ENCODE results near the gene MAMDC2. TPM values are rescaled to one million over a fixed set of nuclear protein-coding genes. Genes with fewer than 3 reads are reported as not detected.

The MAMDC2 gene
- total RNA-seq, 1 donor from 2014 or later: 76.7 TPM

DNA sequence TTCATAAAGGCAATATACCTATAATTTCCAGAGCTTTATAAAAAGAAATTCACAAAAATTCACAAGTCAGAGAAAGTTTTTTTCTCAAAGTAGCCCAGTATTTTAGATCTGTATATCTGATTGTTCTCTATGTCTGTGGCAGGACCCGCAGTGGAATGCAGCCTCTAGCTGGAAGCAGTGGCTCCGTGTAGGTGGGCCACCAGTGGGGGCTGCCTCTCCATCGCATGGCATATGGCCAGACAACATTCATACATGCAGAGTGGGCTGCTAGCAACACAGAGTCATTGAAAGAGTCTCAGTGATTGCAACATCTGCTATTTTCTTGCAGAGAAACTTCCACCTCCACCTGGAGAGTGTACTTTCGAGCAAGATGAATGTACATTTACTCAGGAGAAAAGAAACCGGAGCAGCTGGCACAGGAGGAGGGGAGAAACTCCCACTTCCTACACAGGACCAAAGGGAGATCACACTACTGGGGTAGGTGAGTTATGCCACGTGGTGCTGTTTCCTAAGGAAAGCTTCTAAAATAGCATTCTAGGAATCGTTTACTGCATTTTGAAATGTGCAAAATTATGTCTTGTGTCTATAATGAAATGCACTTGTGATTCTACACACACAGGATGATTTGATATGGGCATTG lies 126.6 kb downstream of the MAMDC2 start:
- Mint-ChIP-seq H3K36me3 (ENCODE audit: low read depth) (peaks cover 33% of the 10 kb centered on the region), H3K27me3 (ENCODE audit: low read depth) (no peaks in the 10 kb centered on the region), H3K4me1 (ENCODE audit: low read depth) (peaks cover under 1% of the 10 kb centered on the region), H3K27ac (ENCODE audit: unreplicated experiment) (no peak overlapping the region), H3K4me3 (ENCODE audit: unreplicated experiment) (no peak overlapping the region), H3K9me3 (ENCODE audit: low read depth) (no peaks in the 10 kb centered on the region)
- TF ChIP-seq CTCF (IDR thresholded peaks at IDR 0.05): no peak
- no peak for DNase-seq (ENCODE audit: low spot score)

DNA sequence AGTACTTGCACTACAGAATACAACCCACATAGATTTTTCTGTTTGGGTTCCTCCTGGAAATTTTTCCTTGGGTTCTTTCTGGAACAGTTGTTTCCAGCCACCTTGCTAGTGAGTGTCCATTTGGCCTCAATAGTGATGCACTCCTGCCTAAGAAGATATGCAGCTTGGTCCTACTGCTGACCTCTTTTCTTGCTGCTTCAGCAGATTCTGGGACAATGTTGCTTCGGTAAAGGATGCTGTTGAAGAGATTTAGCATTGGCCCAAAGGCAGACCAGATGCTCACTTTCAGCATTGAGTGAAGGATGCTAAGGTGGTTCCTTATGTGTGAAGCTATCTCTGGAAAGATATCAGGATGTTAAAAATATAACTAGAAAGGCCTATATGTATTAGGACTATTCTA lies 128.9 kb downstream of the MAMDC2 start:
- Mint-ChIP-seq H3K9me3 (ENCODE audit: low read depth) (no peaks in the 10 kb centered on the region), H3K27ac (ENCODE audit: unreplicated experiment) (no peak overlapping the region), H3K4me3 (ENCODE audit: unreplicated experiment) (no peak overlapping the region), H3K36me3 (ENCODE audit: low read depth) (peaks cover 36% of the 10 kb centered on the region), H3K27me3 (ENCODE audit: low read depth) (no peaks in the 10 kb centered on the region), H3K4me1 (ENCODE audit: low read depth) (no peaks in the 10 kb centered on the region)
- no peak for TF ChIP-seq CTCF (IDR thresholded peaks at IDR 0.05)
- no peak for DNase-seq (ENCODE audit: low spot score)

DNA sequence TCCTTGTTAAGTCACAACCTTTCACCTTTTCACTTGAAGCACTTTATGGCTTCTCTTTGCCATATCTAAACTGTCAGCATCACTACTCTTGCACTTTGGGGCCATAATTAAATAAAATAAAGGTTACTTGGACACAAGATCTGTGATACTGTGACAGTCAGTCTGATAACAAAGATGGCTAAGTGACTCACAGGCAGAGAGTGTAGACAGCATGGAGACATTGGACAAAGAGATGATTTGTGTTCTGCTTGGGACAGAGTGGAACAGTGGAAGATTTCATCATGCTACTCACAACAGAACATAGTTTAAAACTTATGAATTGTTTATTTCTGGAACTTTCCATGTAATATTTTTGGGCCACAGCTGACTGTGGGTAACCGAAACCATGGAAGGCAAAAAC lies 133.5 kb downstream of the MAMDC2 start:
- no peak for DNase-seq (ENCODE audit: low spot score)
- TF ChIP-seq CTCF (IDR thresholded peaks at IDR 0.05): no peak
- peaks cover 21% of the 10 kb centered on the region for H3K9me3 Mint-ChIP-seq (ENCODE audit: low read depth)
- H3K36me3 Mint-ChIP-seq (ENCODE audit: low read depth): peaks cover 42% of the 10 kb centered on the region
- no peaks in the 10 kb centered on the region for H3K4me1 Mint-ChIP-seq (ENCODE audit: low read depth)
- H3K27ac Mint-ChIP-seq (ENCODE audit: unreplicated experiment): peak overlapping the region; percentile 29
- no peak overlapping the region for H3K4me3 Mint-ChIP-seq (ENCODE audit: unreplicated experiment)
- H3K27me3 Mint-ChIP-seq (ENCODE audit: low read depth): no peaks in the 10 kb centered on the region

DNA sequence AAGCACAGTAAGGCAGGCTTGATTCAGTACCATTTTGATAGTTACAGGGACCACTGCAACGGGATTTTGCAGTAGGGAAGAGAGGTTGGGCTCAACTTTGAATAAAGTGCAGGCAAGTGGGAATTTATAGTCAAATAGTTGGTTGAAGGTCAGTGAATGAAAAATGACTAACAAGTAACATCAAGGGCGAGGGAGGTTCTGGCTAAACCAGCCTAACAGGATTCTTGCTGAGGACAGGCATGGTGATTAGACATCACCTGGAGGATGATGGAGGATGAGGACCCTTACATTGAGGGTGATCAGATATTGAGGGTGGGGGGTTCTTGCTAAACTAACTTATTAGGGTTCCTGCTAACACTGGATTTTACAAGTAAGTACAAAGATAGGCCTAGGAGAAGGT lies 149.1 kb downstream of the MAMDC2 start:
- peaks cover 14% of the 10 kb centered on the region for H3K9me3 Mint-ChIP-seq (ENCODE audit: low read depth)
- no peak for TF ChIP-seq CTCF (IDR thresholded peaks at IDR 0.05)
- DNase-seq (ENCODE audit: low spot score): no peak
- peaks cover 32% of the 10 kb centered on the region for H3K36me3 Mint-ChIP-seq (ENCODE audit: low read depth)
- peaks cover 15% of the 10 kb centered on the region for H3K4me1 Mint-ChIP-seq (ENCODE audit: low read depth)
- H3K27me3 Mint-ChIP-seq (ENCODE audit: low read depth): no peaks in the 10 kb centered on the region
- no peak overlapping the region for H3K4me3 Mint-ChIP-seq (ENCODE audit: unreplicated experiment)
- no peak overlapping the region for H3K27ac Mint-ChIP-seq (ENCODE audit: unreplicated experiment)

GRCh38 chr9:70195456-70195855 lies 151.8 kb downstream of the MAMDC2 start:
- no peaks in the 10 kb centered on the region for H3K9me3 Mint-ChIP-seq (ENCODE audit: low read depth)
- TF ChIP-seq CTCF (IDR thresholded peaks at IDR 0.05): no peak
- H3K27ac Mint-ChIP-seq (ENCODE audit: unreplicated experiment): no peak overlapping the region
- no peak overlapping the region for H3K4me3 Mint-ChIP-seq (ENCODE audit: unreplicated experiment)
- H3K36me3 Mint-ChIP-seq (ENCODE audit: low read depth): peaks cover 24% of the 10 kb centered on the region
- no peaks in the 10 kb centered on the region for H3K27me3 Mint-ChIP-seq (ENCODE audit: low read depth)
- no peak for DNase-seq (ENCODE audit: low spot score)
- peaks cover 15% of the 10 kb centered on the region for H3K4me1 Mint-ChIP-seq (ENCODE audit: low read depth)
